IPS-NIHi7 (cell line): ENCODE results near the gene ERBB2.
A peak's percentile ranks its signal among the peaks of the same experiment; 100 is the strongest.
"Not testable (repeated sequence)": the region's sequence is repeated elsewhere in the genome, so short reads cannot be mapped to it uniquely, and the experiment has no call there.

Experiments
- DNase-seq: peaks from one replicate; pipeline ENCODE4 v3.0.0; 2012; ENCODE audit warnings: mixed read lengths; ENCODE audit errors: extremely low spot score

ERBB2 gene

GRCh38 chr17:39703913-39704312, 4.0 kb downstream of the ERBB2 start:
- no peak for DNase-seq

GRCh38 chr17:39704821-39705551, 5.1 kb downstream of the ERBB2 start:
- peak; percentile 51 for DNase-seq

GRCh38 chr17:39705786-39706348, 6.0 kb downstream of the ERBB2 start:
- no peak for DNase-seq

- DNase-seq, result no peak
Observed at GRCh38 chr17:39706383-39706782, 6.5 kb downstream of the ERBB2 start.

DNA sequence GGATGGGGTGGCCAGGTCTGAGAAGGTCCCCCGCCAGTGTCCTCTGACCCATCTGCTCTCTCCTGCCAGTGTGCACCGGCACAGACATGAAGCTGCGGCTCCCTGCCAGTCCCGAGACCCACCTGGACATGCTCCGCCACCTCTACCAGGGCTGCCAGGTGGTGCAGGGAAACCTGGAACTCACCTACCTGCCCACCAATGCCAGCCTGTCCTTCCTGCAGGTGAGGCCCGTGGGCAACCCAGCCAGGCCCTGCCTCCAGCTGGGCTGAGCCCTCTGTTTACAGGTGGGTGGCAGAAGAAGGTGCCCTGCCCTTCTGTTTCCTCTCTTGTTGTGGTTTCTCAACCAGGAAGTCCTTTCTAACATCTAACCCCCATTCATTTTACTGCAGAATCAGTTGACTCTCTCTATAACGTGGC, 7.1 kb downstream of the ERBB2 start:
- no peak for DNase-seq

GRCh38 chr17:39709319-39709997, 9.6 kb downstream of the ERBB2 start:
- DNase-seq, result no peak

GRCh38 chr17:39709998-39710964, 10.4 kb downstream of the ERBB2 start:
- no peak for DNase-seq

DNA sequence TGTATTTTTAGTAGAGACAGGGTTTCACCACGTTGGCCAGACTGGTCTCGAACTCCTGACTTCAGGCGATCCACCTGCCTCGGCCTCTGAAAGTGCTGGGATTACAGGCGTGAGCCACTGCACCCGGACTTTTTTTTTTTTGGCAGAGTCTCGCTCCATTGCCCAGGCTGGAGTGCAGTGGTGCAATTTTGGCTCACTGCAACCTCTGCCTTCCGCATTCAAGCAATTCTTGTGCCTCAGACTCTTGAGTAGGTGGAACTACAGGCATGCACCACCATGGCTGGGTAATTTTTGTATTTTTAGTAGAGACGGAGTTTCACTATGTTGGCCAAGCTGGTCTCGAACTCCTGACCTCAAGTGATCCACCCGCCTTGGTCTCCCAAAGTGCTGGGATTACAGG, 11.2 kb downstream of the ERBB2 start:
- DNase-seq, result not testable (repeated sequence)

GRCh38 chr17:39711851-39712250, 12.0 kb downstream of the ERBB2 start:
- no peak for DNase-seq

- no peak for DNase-seq
Observed at GRCh38 chr17:39714234-39714633, 14.4 kb downstream of the ERBB2 start.

DNA sequence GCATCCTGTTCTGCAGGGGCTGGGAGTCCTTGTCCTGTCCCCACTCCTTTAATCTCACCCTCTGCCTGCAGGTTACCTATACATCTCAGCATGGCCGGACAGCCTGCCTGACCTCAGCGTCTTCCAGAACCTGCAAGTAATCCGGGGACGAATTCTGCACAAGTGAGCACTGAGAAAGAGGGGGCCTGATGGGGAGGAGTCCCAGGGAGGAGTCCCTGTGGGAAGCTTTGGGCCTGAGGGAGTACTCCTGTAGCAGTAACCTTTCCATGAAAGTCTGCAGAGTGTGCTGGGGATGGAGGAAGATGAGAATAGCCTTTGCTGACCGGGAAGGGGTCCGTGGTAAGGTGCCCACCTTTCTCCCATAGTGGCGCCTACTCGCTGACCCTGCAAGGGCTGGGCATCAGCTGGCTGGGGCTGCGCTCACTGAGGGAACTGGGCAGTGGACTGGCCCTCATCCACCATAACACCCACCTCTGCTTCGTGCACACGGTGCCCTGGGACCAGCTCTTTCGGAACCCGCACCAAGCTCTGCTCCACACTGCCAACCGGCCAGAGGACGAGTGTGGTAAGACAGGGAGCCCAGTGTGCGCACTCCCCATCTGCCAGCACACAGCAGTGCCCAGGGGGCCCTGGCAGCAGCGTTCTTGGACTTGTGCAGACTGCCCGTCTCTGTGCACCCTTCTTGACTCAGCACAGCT, 15.7 kb downstream of the ERBB2 start:
- no peak for DNase-seq

DNA sequence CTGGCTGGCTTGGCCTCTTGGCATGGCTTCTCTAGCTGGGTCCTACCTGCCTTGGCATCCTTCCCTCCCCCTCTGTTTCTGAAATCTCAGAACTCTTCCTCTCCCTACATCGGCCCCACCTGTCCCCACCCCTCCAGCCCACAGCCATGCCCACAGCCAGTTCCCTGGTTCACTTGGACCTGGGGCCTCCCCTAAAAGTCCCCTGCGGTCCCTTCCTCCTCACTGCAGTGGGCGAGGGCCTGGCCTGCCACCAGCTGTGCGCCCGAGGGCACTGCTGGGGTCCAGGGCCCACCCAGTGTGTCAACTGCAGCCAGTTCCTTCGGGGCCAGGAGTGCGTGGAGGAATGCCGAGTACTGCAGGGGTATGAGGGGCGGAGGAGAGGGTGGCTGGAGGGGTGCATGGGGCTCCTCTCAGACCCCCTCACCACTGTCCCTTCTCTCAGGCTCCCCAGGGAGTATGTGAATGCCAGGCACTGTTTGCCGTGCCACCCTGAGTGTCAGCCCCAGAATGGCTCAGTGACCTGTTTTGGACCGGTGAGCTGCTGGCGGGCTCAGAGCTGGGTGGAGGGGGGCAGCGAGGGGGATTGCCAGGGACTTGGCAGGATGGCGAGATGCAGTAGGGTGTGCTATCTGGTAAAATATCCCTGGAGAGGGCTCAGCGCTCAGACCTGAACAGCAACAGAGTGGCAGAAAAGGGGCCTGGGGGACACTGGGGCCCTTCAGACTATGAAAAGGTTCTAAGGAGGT, 16.4 kb downstream of the ERBB2 start:
- no peak for DNase-seq

GRCh38 chr17:39716879-39717536, 17.1 kb downstream of the ERBB2 start:
- no peak for DNase-seq

- DNase-seq, result no peak
Observed at GRCh38 chr17:39717660-39718059, 17.8 kb downstream of the ERBB2 start.

- no peak for DNase-seq
Observed at GRCh38 chr17:39719563-39720355, 19.9 kb downstream of the ERBB2 start.

DNA sequence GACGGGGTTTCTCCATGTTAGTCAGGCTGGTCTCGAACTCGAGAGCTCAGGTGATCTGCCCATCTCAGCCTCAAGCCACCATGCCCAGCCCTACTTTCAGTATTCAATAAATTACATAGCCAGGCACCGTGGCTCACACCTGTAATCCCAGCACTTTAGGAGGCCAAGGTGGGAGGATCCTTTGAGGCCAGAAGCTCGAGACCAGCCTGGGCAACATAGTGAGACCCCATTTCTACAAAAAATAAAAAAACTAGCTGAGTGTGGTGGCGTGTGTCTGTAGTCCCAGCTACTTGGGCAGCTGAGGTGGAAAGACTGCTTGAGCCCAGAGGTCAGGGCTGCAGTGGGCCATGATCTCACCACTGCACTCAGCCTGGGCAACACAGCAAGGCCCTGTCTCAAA, 22.2 kb downstream of the ERBB2 start:
- DNase-seq, result no peak

GRCh38 chr17:39722965-39723848, 23.3 kb downstream of the ERBB2 start:
- peak; percentile 81 for DNase-seq

GRCh38 chr17:39724731-39725130, 24.9 kb downstream of the ERBB2 start:
- DNase-seq, result no peak
